Neural progenitor cell (in vitro differentiated cells): ENCODE measurements around the gene PVALEF. TPM values are rescaled to one million over a fixed set of nuclear protein-coding genes. Genes with fewer than 3 reads are reported as not detected.

Experiments used
- DNase-seq: peaks from one replicate; pipeline ENCODE4 v3.0.0-alpha.2; 2016; ENCODE audit warnings: low spot score
- H2AFZ ChIP-seq: fragments of 200-600 bp; sonication (generic); replicated peaks from 2 replicates; pipeline ENCODE4 v1.6.1; 2016; ENCODE audit warnings: antibody characterized with exemption
- H3F3A ChIP-seq: fragments of 200-600 bp; sonication (generic); 2 replicates; pipeline ENCODE4 v1.6.1; 2016; ENCODE audit warnings: antibody characterized with exemption, low read depth
- H3K27ac ChIP-seq: fragments of 200-600 bp; sonication (generic); 2 replicates; pipeline ENCODE4 v1.5.1; 2016; ENCODE audit warnings: mild to moderate bottlenecking
- H3K27me3 ChIP-seq: fragments of 200-600 bp; sonication (generic); 2 replicates; pipeline ENCODE4 v1.6.1; 2016; ENCODE audit warnings: mild to moderate bottlenecking, moderate library complexity
- H3K36me3 ChIP-seq: fragments of 200-600 bp; sonication (generic); 2 replicates; pipeline ENCODE4 v1.5.1; 2016
- H3K4me1 ChIP-seq: fragments of 200-600 bp; sonication (generic); 2 replicates; pipeline ENCODE4 v1.6.1; 2016; ENCODE audit warnings: mixed run types
- H3K4me2 ChIP-seq: fragments of 200-600 bp; sonication (generic); 2 replicates; pipeline ENCODE4 v1.6.1; 2016
- H3K4me3 ChIP-seq: fragments of 200-600 bp; sonication (generic); 2 replicates; pipeline ENCODE4 v1.5.1; 2016
- H3K79me2 ChIP-seq: fragments of 200-600 bp; sonication (generic); 2 replicates; pipeline ENCODE4 v1.6.1; 2016; ENCODE audit warnings: low read depth
- H3K9ac ChIP-seq: fragments of 200-600 bp; sonication (generic); 2 replicates; pipeline ENCODE4 v1.6.1; 2016
- H3K9me3 ChIP-seq: fragments of 200-600 bp; sonication (generic); 2 replicates; pipeline ENCODE4 v1.5.1; 2016; ENCODE audit warnings: low read depth
- H4K20me1 ChIP-seq: fragments of 200-600 bp; sonication (generic); 2 replicates; pipeline ENCODE4 v1.6.1; 2016; ENCODE audit warnings: low read depth
- H3K27ac Mint-ChIP-seq: 3 replicates; pipeline ENCODE4 v1.8.0; 2021; ENCODE audit warnings: mixed read lengths
- H3K27me3 Mint-ChIP-seq: 2 replicates; pipeline ENCODE4 v1.8.0; 2022; ENCODE audit warnings: low read depth, mild to moderate bottlenecking, inconsistent platforms, moderate library complexity, mixed read lengths; ENCODE audit not compliant: insufficient read depth
- H3K36me3 Mint-ChIP-seq: 3 replicates; pipeline ENCODE4 v1.8.0; 2021; ENCODE audit warnings: mixed read lengths
- H3K4me1 Mint-ChIP-seq: 3 replicates; pipeline ENCODE4 v1.8.0; 2021; ENCODE audit warnings: mixed read lengths
- H3K4me3 Mint-ChIP-seq: 3 replicates; pipeline ENCODE4 v1.8.0; 2021; ENCODE audit warnings: mild to moderate bottlenecking, moderate library complexity, mixed read lengths
- H3K9me3 Mint-ChIP-seq: 3 replicates; pipeline ENCODE4 v1.8.0; 2020; ENCODE audit warnings: mixed read lengths
- EZH2 ChIP-seq: fragments of 200-600 bp; sonication (generic); IDR thresholded peaks from 2 replicates; pipeline ENCODE4 v1.6.1; 2017; ENCODE audit warnings: antibody characterized with exemption, mild to moderate bottlenecking, moderate library complexity
- EZH2phosphoT487 ChIP-seq: fragments of 200-600 bp; sonication (generic); IDR thresholded peaks from 2 replicates; pipeline ENCODE4 v1.6.1; 2017; ENCODE audit warnings: antibody characterized with exemption
- total RNA-seq: library from RNA; depleted of rRNA; stranded (reverse); fragments of >200 nt; gene quantifications from 2 replicates; pipeline ENCODE4 v1.2.3, GENCODE V29; 2015; ENCODE audit warnings: low replicate concordance
- TF ChIP-seq, protein P1 (sequence below): fragments of 200-600 bp; sonication (generic); IDR thresholded peaks from 2 replicates; pipeline ENCODE4 v1.5.1; 2017; ENCODE audit warnings: antibody characterized with exemption, mild to moderate bottlenecking

Gene PVALEF
- total RNA-seq, 1 donor from 2014 or later, result not detected

DNA sequence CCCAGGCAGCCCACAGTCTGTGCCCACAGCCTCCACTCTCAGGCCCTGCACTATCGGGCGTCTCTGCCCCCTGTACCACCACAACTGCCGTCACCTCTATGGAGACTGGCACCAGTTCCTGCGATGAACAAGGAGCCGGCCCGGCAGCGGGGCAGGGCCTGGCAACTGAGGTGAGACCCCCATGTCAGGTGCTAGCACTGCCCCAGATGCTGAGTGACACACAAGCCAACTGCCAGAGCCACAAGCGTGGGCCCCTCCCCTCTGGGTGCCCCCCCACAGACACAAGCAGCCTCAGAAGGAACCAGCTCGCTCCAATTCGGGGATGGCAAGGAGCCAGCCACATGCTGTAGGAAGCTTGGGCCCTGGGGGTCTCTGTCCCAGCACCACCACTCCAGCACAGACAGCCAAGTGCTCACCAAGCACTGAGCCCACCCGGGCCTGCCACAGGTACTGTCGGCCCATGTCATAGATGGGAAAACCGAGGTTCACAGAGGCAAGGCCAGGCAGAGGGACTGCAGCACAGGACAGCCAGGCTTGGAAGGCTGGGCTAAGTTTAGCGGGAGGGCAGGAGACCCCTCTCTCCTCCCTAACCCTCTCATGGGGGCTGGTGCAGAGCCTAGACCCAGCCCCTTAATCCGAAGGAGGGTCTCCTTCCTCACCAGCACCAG is 1.5 kb upstream of the PVALEF start:
- H2AFZ ChIP-seq, result no peak overlapping the region
- H3K36me3 ChIP-seq, result no peaks in the 10 kb centered on the region
- TF ChIP-seq EZH2phosphoT487 (no peak), EZH2 (no peak)
- TF ChIP-seq, protein P1, sequence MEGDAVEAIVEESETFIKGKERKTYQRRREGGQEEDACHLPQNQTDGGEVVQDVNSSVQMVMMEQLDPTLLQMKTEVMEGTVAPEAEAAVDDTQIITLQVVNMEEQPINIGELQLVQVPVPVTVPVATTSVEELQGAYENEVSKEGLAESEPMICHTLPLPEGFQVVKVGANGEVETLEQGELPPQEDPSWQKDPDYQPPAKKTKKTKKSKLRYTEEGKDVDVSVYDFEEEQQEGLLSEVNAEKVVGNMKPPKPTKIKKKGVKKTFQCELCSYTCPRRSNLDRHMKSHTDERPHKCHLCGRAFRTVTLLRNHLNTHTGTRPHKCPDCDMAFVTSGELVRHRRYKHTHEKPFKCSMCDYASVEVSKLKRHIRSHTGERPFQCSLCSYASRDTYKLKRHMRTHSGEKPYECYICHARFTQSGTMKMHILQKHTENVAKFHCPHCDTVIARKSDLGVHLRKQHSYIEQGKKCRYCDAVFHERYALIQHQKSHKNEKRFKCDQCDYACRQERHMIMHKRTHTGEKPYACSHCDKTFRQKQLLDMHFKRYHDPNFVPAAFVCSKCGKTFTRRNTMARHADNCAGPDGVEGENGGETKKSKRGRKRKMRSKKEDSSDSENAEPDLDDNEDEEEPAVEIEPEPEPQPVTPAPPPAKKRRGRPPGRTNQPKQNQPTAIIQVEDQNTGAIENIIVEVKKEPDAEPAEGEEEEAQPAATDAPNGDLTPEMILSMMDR, result no peak
- peaks cover 12% of the 10 kb centered on the region for H3F3A ChIP-seq
- DNase-seq, result no peak
- no peak overlapping the region for H3K27ac ChIP-seq
- H3K27ac Mint-ChIP-seq, result peak overlapping the region; percentile 33
- H3K4me2 ChIP-seq, result no peak overlapping the region
- H4K20me1 ChIP-seq, result no peaks in the 10 kb centered on the region
- H3K4me3 ChIP-seq, result no peak overlapping the region
- peak overlapping the region; percentile 64 for H3K4me3 Mint-ChIP-seq
- H3K4me1 Mint-ChIP-seq, result peaks cover 10% of the 10 kb centered on the region
- no peaks in the 10 kb centered on the region for H3K27me3 Mint-ChIP-seq
- H3K36me3 Mint-ChIP-seq, result no peaks in the 10 kb centered on the region
- no peaks in the 10 kb centered on the region for H3K9me3 Mint-ChIP-seq
- peaks cover 13% of the 10 kb centered on the region for H3K4me1 ChIP-seq
- H3K9ac ChIP-seq, result no peak overlapping the region
- no peaks in the 10 kb centered on the region for H3K9me3 ChIP-seq
- no peaks in the 10 kb centered on the region for H3K79me2 ChIP-seq
- H3K27me3 ChIP-seq, result peaks cover 9% of the 10 kb centered on the region

DNA sequence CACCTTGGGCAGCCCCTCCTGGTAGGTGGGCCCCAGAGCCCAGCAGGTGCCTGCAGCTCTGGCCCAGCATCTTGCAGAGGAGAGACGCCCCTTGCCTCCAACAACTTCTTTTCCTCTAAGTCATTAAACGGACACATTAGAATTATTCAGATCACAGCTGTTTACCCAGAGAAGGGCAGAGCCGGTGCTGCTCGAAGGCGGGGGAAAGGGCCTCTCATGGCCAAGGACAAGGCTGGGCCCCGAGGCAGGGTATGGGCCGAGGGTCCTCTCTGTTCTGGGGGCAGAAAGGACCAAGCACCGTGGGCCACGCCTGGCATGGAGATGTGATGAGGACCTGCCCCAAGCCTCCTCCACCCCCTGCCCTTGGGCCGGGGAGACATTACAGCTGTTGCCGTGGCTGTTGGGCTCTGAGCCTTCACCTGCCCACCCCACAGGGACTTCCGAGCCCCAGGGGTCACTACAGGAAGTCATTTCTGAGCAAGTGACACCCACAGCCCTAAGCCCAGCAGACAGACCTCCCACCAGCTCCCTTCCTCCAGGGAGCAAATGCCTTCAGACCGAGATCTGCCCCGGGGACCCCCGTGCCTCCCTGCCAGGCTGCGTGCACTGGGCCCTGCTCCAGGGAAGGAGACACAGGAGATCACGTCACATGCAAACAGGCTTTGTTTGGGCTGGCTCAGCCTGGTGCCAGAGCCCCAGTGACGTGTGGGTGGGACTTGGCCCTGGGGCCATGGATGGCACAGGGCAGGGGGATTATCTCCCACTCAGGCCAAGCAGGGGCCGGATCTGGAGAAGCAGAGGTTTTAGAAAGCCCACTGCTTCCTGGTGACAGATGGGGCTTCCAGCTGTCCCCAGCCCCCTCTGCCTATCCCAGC is 699 bp upstream of the PVALEF start:
- Histone ChIP-seq H3F3A (peaks cover 12% of the 10 kb centered on the region), H3K4me1 (peaks cover 13% of the 10 kb centered on the region), H3K36me3 (no peaks in the 10 kb centered on the region), H3K4me3 (no peak overlapping the region), H3K4me2 (peak overlapping the region; percentile 84), H3K79me2 (no peaks in the 10 kb centered on the region), H3K27me3 (peaks cover 9% of the 10 kb centered on the region), H3K9me3 (no peaks in the 10 kb centered on the region), H3K27ac (no peak overlapping the region), H2AFZ (no peak overlapping the region), H4K20me1 (no peaks in the 10 kb centered on the region), H3K9ac (no peak overlapping the region)
- H3K27ac Mint-ChIP-seq, result peak overlapping the region; percentile 33
- H3K9me3 Mint-ChIP-seq, result no peaks in the 10 kb centered on the region
- no peaks in the 10 kb centered on the region for H3K36me3 Mint-ChIP-seq
- peak; percentile 33 for DNase-seq
- TF ChIP-seq, protein P1, result no peak
- TF ChIP-seq EZH2, result no peak
- TF ChIP-seq EZH2phosphoT487, result no peak
- H3K4me1 Mint-ChIP-seq, result peaks cover 10% of the 10 kb centered on the region
- H3K4me3 Mint-ChIP-seq, result peak overlapping the region; percentile 75
- H3K27me3 Mint-ChIP-seq, result no peaks in the 10 kb centered on the region

DNA sequence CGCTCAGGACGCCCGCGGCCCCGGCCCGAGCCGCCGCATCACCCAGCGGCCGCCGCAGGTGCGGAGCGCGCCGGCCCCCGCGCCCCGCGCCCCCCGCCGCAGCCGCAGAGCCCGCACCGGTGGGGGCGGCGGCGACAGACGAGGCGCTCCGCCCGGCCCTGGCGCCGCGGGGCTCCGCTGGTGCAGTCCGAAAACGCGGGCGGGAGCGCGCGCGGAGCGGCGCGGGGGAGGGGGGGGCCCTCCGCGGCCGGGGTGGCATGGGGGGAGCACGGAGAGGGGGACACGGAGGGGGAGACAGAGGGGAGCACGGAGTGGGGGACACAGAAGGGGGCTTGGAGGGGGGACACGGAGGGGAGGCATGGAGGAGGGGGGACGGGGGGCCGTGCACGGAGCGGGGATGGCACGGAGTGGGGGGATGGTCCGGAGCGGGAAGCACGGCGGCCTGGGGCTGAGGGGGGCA is 756 bp downstream of the PVALEF start, which contains the start of gene AATK:
TSS of gene AATK (minus strand) at position 189 of the 460 bp plus-strand sequence. CDS start 229 bp downstream, outside the sequence.
- Histone ChIP-seq H3K27me3 (peaks cover 9% of the 10 kb centered on the region), H3K36me3 (no peaks in the 10 kb centered on the region), H4K20me1 (no peaks in the 10 kb centered on the region), H3K9me3 (no peaks in the 10 kb centered on the region), H3F3A (peaks cover 21% of the 10 kb centered on the region), H3K4me2 (peak within 1 kb of the TSS; percentile 84), H3K27ac (no peak within 1 kb of the TSS), H3K79me2 (no peaks in the 10 kb centered on the region), H3K4me1 (peaks cover 13% of the 10 kb centered on the region), H3K4me3 (peak within 1 kb of the TSS; percentile 50), H3K9ac (no peak within 1 kb of the TSS), H2AFZ (no peak within 1 kb of the TSS)
- Mint-ChIP-seq H3K4me1 (peaks cover 8% of the 10 kb centered on the region), H3K27ac (no peak within 1 kb of the TSS), H3K27me3 (no peaks in the 10 kb centered on the region), H3K4me3 (peak within 1 kb of the TSS; percentile 75), H3K9me3 (no peaks in the 10 kb centered on the region), H3K36me3 (no peaks in the 10 kb centered on the region)
- DNase-seq, result no peak
- TF ChIP-seq EZH2 (no peak), EZH2phosphoT487 (no peak)
- TF ChIP-seq, protein P1, result no peak
